BJ (cell line): ENCODE measurements around the gene SLC25A46. TPM values are rescaled to one million over a fixed set of nuclear protein-coding genes. Genes with fewer than 3 reads are reported as not detected.

ENCODE experiments used
- CTCF ChIA-PET: fragments of 350-600 bp; formaldehyde crosslinking; extraction: SDS; loops from one replicate; lab custom pipeline; 2021; ENCODE audit warnings: antibody characterized with exemption, inconsistent platforms; lab: Yijun Ruan, JAX
- POLR2A ChIA-PET: fragments of 300-600 bp; sonication (Branson Sonifier 250); formaldehyde crosslinking; extraction: SDS; loops from one replicate; lab custom pipeline; 2021; ENCODE audit warnings: antibody characterized with exemption; lab: Charles Lee
- DNase-seq: peaks from one replicate; pipeline ENCODE4 v3.0.0-alpha.2; 2011; ENCODE audit warnings: low read depth
- H3K27me3 ChIP-seq: 2 replicates; pipeline ENCODE4 v1.6.0; 2011; ENCODE audit warnings: low read length; ENCODE audit not compliant: control insufficient read depth, insufficient read depth
- H3K36me3 ChIP-seq: 2 replicates; pipeline ENCODE4 v1.5.1; 2011; ENCODE audit warnings: low read length; ENCODE audit not compliant: control insufficient read depth, insufficient read depth
- H3K4me3 ChIP-seq: 2 replicates; pipeline ENCODE4 v1.5.1; 2011; ENCODE audit warnings: low read depth, mild to moderate bottlenecking, control low read depth, low read length
- CTCF ChIP-seq: IDR thresholded peaks from 2 replicates; pipeline ENCODE4 v1.5.1; 2011; ENCODE audit warnings: low read depth, mild to moderate bottlenecking, control low read depth, inconsistent platforms, low read length, moderate library complexity; ENCODE audit not compliant: insufficient read depth
- polyA plus RNA-seq: library from polyadenylated mRNA; depleted of rRNA; stranded (reverse); fragments of >200 nt; gene quantifications from 2 replicates; pipeline ENCODE4 v1.2.3, GENCODE V29; 2011

The SLC25A46 gene
- polyA plus RNA-seq, 1 experiment: 17.5 TPM

DNA sequence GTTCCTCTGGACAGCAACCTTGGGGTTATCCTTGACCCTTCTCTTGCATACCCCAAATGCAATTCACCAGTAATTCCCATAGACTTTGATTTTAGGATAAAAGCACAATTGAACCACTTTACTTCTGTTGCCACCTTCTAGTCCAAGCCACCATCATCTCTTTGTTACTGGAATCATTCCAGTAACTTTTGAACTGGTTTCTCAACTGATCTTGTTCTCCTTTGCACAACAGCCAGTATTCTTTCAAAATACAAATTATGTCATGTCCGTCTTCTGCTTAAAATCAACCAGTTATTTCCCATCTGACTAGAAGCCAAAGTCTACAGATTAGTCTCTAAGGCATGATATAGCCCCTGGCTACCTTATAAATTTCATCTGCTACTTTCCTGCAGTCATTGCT, 21.4 kb downstream of the SLC25A46 start:
- Histone ChIP-seq H3K4me3 (no peak overlapping the region), H3K36me3 (peaks cover 3% of the 10 kb centered on the region), H3K27me3 (no peaks in the 10 kb centered on the region)
- ChIA-PET CTCF (no interaction called here), POLR2A (no interaction called here)
- no peak for TF ChIP-seq CTCF
- DNase-seq: no peak

- DNase-seq: no peak
- ChIA-PET POLR2A (no interaction called here), CTCF (interaction anchor here (1.2 kb wide), 1 partner anchor 12 kb away, joined by 3 read pairs; no protein-coding TSS in a partner anchor)
- Histone ChIP-seq H3K4me3 (no peak overlapping the region), H3K27me3 (no peaks in the 10 kb centered on the region), H3K36me3 (no peaks in the 10 kb centered on the region)
- no peak for TF ChIP-seq CTCF
Measured at GRCh38 chr5:110768138-110768860, 29.5 kb downstream of the SLC25A46 start.

- Histone ChIP-seq H3K36me3 (no peaks in the 10 kb centered on the region), H3K4me3 (no peak overlapping the region), H3K27me3 (no peaks in the 10 kb centered on the region)
- peak; percentile 36 for DNase-seq
- CTCF ChIA-PET: interaction anchor here (0.6 to 1.2 kb wide), 2 partner anchors 13 to 181 kb away, joined by 3 read pairs; no protein-coding TSS in a partner anchor
- POLR2A ChIA-PET: no interaction called here
- no peak for TF ChIP-seq CTCF
Measured at GRCh38 chr5:110769000-110769681, 30.3 kb downstream of the SLC25A46 start.

- POLR2A ChIA-PET: no interaction called here
- no peak for DNase-seq
- CTCF ChIA-PET: no interaction called here
- TF ChIP-seq CTCF: no peak
- Histone ChIP-seq H3K27me3 (no peaks in the 10 kb centered on the region), H3K4me3 (no peak overlapping the region), H3K36me3 (no peaks in the 10 kb centered on the region)
Measured at GRCh38 chr5:110770286-110770685, 31.5 kb downstream of the SLC25A46 start.

DNA sequence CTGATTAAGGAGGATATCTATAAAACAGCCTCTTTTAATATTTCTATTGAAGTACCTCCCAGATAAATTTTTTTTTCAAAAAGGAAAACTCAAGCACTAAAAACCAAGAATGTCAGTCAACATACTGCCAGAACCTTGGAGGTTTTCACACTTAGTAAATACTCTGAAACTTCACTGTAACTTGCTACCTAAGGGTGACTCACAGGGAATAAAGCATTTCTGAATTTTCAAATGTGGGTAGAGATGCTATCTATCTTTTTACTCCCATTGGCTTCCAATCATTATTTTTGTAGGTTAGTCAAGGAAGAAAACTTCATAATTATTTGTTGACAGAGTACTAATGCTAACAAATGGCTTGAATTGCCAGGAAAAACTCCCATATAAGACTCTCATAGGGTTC, 46.1 kb downstream of the SLC25A46 start:
- no peak for DNase-seq
- H3K36me3 ChIP-seq: no peaks in the 10 kb centered on the region
- H3K4me3 ChIP-seq: no peak overlapping the region
- H3K27me3 ChIP-seq: no peaks in the 10 kb centered on the region
- TF ChIP-seq CTCF: no peak
- ChIA-PET CTCF (no interaction called here), POLR2A (no interaction called here)
